SK-N-MC (cell line): Measurements from ENCODE around the gene CRIM1.

Experiments
- EZH2 ChIP-seq: fragments of 200-600 bp; sonication (generic); IDR thresholded peaks from one replicate; pipeline ENCODE4 v1.6.1; 2017; ENCODE audit warnings: antibody characterized with exemption
- POLR2AphosphoS5 ChIP-seq: IDR thresholded peaks from 2 replicates; pipeline ENCODE4 v1.6.1; 2012; ENCODE audit warnings: mild to moderate bottlenecking, low read depth, low read length, borderline replicate concordance

DNA sequence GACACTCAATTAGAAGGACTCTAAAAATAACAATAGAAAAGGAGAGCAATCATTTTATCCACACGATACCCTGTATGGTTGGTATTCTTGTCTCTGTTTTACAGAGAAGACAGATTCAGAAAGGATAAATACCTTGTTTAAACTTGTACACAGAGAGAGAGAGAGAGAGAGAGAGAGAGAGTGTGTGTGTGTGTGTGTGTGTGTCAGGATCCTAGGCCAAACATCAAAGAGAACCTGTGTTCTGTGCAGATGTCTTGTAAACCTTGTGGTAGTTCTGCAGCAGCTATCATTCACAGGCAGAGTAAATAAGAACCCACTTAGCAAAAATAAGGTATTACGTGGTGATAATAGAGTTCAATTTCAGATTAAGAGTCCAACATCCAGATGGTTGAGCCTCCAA is 4.3 kb upstream of the CRIM1 start:
- TF ChIP-seq EZH2 (no peak), POLR2AphosphoS5 (no peak)
